OCI-LY1 (cell line): ENCODE measurements around the gene ZCCHC7.

Source experiments
- EZH2 ChIP-seq: fragments of 200-600 bp; sonication (generic), shearing (Covaris generic); IDR thresholded peaks from 2 replicates; pipeline ENCODE4 v1.8.0; 2017; ENCODE audit warnings: borderline replicate concordance, mixed run types, mild to moderate bottlenecking, antibody characterized with exemption, low read length, moderate library complexity, mixed read lengths
- TF ChIP-seq, protein P1 (sequence below): fragments of 200-600 bp; sonication (generic), shearing (Covaris generic); IDR thresholded peaks from 2 replicates; pipeline ENCODE4 v1.5.1; 2017; ENCODE audit warnings: mild to moderate bottlenecking, antibody characterized with exemption, low read length, moderate library complexity, mixed read lengths

DNA sequence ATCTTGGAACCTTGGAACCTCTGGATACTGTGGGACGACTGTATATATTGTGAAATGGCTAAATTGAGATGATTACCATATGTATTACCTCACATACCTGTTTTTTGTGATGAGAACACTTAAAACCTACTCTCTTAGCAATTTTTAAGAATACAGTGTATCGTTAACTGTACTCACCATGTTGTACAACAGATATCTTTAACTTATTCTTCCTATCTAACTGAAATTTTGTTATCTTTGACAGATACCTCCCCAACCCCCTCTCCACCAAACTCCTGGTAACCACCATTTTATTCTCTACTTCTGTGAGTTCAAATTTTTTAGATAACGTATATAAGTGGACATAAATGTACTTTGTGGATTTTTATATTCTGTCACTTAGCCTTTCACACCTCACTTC lies 126.5 kb downstream of the ZCCHC7 start:
- TF ChIP-seq, protein P1, sequence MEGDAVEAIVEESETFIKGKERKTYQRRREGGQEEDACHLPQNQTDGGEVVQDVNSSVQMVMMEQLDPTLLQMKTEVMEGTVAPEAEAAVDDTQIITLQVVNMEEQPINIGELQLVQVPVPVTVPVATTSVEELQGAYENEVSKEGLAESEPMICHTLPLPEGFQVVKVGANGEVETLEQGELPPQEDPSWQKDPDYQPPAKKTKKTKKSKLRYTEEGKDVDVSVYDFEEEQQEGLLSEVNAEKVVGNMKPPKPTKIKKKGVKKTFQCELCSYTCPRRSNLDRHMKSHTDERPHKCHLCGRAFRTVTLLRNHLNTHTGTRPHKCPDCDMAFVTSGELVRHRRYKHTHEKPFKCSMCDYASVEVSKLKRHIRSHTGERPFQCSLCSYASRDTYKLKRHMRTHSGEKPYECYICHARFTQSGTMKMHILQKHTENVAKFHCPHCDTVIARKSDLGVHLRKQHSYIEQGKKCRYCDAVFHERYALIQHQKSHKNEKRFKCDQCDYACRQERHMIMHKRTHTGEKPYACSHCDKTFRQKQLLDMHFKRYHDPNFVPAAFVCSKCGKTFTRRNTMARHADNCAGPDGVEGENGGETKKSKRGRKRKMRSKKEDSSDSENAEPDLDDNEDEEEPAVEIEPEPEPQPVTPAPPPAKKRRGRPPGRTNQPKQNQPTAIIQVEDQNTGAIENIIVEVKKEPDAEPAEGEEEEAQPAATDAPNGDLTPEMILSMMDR: no peak
- no peak for TF ChIP-seq EZH2
